Purkinje cell (primary cell): ENCODE data around the gene LIMS3. TPM values are rescaled to one million over a fixed set of nuclear protein-coding genes. Genes with fewer than 3 reads are reported as not detected.

Source experiments
- polyA plus RNA-seq: library from polyadenylated mRNA; unstranded; fragments of >200 nt; fragmentation: Nextera tagmentation; gene quantifications from 2 replicates; pipeline ENCODE4 v1.2.1, GENCODE V29; 2014

LIMS3 gene, protein sequence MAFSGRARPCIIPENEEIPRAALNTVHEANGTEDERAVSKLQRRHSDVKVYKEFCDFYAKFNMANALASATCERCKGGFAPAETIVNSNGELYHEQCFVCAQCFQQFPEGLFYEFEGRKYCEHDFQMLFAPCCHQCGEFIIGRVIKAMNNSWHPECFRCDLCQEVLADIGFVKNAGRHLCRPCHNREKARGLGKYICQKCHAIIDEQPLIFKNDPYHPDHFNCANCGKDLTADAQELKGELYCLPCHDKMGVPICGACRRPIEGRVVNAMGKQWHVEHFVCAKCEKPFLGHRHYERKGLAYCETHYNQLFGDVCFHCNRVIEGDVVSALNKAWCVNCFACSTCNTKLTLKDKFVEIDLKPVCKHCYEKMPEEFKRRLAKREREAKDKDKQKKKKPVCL
- polyA plus RNA-seq = not detected in 2 replicates

DNA sequence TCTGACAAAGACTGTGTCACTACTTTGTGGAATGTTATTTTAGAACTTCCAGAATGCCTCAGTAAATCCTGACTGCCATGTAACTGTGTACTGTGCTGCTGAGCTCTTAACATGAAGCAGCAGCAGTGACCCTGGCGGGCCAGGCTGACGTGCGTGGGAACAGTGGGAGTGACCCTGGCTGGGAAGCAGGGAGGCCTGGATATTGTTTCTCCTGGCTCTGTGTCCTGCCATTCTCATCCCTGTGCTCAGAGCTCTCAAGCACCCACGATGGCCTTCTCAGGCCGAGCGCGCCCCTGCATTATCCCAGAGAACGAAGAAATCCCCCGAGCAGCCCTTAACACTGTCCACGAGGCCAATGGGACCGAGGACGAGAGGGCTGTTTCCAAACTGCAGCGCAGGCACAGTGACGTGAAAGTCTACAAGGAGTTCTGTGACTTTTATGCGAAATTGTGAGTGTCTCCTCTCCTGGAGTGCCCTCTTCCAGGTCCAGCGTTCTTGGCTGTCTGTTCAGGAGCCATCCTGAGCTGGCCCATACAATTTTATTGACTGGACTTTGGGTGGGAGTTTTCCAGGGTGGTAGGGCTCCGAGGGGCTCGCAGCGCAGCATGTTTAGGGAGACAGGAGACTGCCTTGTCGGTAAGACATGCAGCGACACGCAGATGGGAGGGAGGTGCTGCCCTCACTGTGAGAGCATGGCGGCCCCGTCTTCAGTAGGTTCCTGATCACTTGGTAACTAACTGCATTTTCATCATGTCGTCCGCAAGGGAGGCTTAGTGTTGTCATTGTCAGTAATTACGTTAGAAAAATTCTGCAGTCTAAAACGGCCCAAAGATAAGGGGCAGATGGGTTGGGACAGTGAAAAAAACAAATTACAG lies at the start of gene LIMS3:
Gene LIMS3, plus strand, starts transcription at position 227 of the 875 bp plus-strand sequence. Its CDS starts 41 bp downstream, at position 268.

Other genes with a start within 250 kb of the LIMS3 start
- 12.0 and 20.9 TPM in 2 replicates for gene RGPD5, start 104.4 kb upstream of the LIMS3 start, polyA plus RNA-seq
- gene MALL, start 217.1 kb downstream of the LIMS3 start, polyA plus RNA-seq = not detected in 2 replicates